ENCODE results near the gene TMEM130.

DNA sequence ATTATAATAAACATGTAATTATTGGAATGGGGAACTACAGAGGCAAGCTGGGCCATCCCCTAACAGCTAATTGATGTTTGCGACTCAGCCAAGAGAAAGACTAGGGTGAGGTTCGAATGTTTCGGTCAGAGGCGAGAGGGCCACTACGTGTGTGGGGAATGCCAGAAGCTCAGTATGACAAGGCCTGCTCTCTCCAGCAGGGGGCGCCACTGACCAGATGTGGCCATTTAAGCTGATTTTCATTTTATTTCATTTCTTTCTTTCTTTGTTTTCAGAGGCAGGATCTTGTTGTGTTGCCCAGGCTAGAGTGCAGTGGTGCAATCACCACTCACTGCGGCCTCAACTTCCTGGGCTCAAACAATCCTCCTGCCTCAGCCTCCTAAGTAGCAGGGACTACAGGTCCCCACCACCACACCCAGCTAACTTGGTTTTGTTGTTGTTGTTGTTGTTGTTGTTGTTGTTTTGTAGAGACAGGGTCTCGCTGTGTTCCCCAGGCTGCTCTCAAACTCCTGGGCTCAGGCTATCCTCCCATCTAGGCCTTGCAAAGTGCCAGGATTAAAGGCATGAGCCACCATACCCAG, 38.1 kb downstream of the TMEM130 start:
- TF ChIP-seq, protein P1, sequence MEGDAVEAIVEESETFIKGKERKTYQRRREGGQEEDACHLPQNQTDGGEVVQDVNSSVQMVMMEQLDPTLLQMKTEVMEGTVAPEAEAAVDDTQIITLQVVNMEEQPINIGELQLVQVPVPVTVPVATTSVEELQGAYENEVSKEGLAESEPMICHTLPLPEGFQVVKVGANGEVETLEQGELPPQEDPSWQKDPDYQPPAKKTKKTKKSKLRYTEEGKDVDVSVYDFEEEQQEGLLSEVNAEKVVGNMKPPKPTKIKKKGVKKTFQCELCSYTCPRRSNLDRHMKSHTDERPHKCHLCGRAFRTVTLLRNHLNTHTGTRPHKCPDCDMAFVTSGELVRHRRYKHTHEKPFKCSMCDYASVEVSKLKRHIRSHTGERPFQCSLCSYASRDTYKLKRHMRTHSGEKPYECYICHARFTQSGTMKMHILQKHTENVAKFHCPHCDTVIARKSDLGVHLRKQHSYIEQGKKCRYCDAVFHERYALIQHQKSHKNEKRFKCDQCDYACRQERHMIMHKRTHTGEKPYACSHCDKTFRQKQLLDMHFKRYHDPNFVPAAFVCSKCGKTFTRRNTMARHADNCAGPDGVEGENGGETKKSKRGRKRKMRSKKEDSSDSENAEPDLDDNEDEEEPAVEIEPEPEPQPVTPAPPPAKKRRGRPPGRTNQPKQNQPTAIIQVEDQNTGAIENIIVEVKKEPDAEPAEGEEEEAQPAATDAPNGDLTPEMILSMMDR (conservative IDR thresholded peaks at IDR 0.05; ENCODE audit: low read length) = peak; percentile 76
- no peak for TF ChIP-seq EZH2phosphoT487 (IDR thresholded peaks at IDR 0.05; ENCODE audit: borderline replicate concordance)
